Mononuclear cell (primary cell): Measurements from ENCODE around the gene UBE3A. TPM values are rescaled to one million over a fixed set of nuclear protein-coding genes. Genes with fewer than 3 reads are reported as not detected.
"Not testable (repeated sequence)": the region's sequence is repeated elsewhere in the genome, so short reads cannot be mapped to it uniquely, and the experiment has no call there.

ENCODE experiments used
- H3K27me3 ChIP-seq: 2 replicates; pipeline ENCODE4 v1.6.0; 2011; ENCODE audit warnings: low read length, control low read depth; ENCODE audit not compliant: insufficient read depth
- H3K4me1 ChIP-seq: 2 replicates; pipeline ENCODE4 v1.5.1; 2011; ENCODE audit warnings: mild to moderate bottlenecking, low read length, control low read depth; ENCODE audit not compliant: insufficient read depth
- H3K4me3 ChIP-seq: 2 replicates; pipeline ENCODE4 v1.5.1; 2011; ENCODE audit warnings: mild to moderate bottlenecking, low read length, moderate library complexity
- H3K9me3 ChIP-seq: 2 replicates; pipeline ENCODE4 v1.5.1; 2011; ENCODE audit warnings: low read depth, mild to moderate bottlenecking, control low read depth, low read length
- total RNA-seq: library from RNA; depleted of rRNA; stranded (reverse); fragments of >200 nt; gene quantifications from one replicate; pipeline ENCODE4 v1.2.3, GENCODE V29; 2012

UBE3A gene
- total RNA-seq, 1 donor, result 150 TPM

DNA sequence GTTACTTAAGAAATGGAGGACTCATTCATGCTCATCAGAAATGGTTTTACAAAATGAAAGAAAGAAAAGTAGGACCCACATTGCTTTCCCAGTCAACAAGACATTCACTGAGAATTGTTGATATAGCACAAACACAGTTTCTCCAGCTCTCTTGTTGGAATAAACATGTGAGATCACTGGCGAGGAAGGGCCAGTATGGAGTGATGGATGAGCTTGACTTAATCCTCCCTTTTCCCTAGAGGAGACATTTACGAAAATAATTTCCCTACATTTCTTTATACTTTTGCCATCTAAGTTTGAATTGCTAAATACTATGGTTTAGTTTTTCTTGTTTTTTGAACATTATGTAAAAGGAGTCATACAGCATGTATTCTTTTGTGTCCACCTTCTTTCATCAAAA lies 15.9 kb upstream of the UBE3A start:
- no peaks in the 10 kb centered on the region for H3K27me3 ChIP-seq
- no peak overlapping the region for H3K4me3 ChIP-seq
- H3K4me1 ChIP-seq, result no peaks in the 10 kb centered on the region
- H3K9me3 ChIP-seq, result peaks cover 11% of the 10 kb centered on the region

DNA sequence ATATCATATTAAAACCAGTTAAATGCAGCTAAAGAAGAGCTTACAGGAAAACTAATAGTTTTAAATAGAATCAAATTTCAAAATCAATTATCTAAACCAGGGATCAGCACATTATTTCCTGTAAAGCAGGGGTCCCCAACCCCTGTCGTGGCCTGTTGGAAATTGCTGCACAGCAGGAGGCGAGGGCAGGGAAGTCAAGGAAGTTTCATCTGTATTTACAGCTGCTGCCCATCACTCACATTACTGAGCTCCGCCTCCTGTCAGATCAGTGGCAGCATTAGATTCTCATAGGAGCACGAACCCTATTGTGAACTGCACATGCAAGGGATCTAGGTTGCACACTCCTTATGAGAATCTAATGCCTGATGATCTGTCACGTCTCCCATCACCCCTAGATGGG lies 14.4 kb upstream of the UBE3A start:
- H3K4me1 ChIP-seq, H3K27me3 ChIP-seq, H3K4me3 ChIP-seq: not testable (repeated sequence)
- H3K9me3 ChIP-seq, result peaks cover 11% of the 10 kb centered on the region

DNA sequence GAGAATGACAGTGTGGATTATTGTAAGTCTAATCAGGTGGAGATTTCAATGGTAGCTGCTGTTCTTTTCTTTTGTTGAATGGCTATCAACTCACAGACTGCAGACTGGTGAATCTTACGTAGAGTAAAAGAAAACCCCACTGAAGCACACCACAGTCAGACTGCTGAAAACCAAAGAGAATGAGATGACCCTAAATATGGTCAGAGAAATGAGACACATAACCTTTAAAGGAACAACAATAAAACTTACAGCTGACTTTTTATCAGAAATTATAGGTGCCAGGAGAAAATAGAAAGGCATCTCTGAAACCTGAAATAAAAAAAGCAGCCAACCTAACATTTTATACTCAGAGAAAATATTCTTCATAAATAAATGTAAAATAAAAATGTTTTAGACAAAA lies 12.7 kb upstream of the UBE3A start:
- no peaks in the 10 kb centered on the region for H3K4me1 ChIP-seq
- H3K27me3 ChIP-seq, result no peaks in the 10 kb centered on the region
- no peak overlapping the region for H3K4me3 ChIP-seq
- H3K9me3 ChIP-seq, result peaks cover 11% of the 10 kb centered on the region

DNA sequence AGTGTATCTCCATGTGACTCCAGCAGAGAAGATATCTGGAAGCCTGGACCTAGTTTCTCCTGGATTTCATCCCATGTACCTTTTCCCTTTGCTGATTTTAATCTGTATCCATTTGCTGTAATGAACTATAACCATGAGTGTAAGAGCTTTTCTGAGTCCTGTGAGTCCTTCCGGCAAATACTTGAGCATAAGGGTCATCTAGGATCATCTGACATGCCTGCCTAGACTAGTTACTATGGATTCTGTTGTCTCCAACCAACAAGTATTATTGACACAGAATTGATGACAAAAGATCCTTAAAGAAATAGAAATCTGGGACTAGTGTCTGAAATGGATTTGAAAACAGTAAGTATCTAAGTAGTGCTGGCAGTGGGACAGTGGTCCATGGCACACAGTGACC lies 11.3 kb upstream of the UBE3A start:
- no peaks in the 10 kb centered on the region for H3K27me3 ChIP-seq
- peaks cover 11% of the 10 kb centered on the region for H3K9me3 ChIP-seq
- H3K4me3 ChIP-seq, result no peak overlapping the region
- H3K4me1 ChIP-seq, result no peaks in the 10 kb centered on the region

DNA sequence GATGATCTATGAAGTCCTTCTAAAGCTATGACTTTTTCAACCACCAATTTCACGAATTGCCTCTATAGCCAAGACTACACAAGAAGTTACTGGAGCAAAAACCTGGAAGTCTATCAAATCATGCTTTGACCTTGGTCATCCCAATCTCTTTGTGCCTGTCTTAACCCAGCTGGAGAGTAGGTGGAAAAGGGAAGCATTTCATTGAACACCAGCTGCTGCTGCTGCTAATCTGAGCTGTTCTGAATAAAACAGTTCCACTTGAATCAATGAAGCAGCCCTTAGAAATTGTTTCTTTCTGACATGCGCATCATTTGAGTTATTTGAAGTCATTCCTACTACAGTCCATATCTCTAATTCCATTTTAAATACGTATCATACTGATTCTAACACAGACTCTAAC lies 7.3 kb upstream of the UBE3A start:
- peaks cover 6% of the 10 kb centered on the region for H3K9me3 ChIP-seq
- no peak overlapping the region for H3K4me3 ChIP-seq
- H3K27me3 ChIP-seq, result no peaks in the 10 kb centered on the region
- no peaks in the 10 kb centered on the region for H3K4me1 ChIP-seq

DNA sequence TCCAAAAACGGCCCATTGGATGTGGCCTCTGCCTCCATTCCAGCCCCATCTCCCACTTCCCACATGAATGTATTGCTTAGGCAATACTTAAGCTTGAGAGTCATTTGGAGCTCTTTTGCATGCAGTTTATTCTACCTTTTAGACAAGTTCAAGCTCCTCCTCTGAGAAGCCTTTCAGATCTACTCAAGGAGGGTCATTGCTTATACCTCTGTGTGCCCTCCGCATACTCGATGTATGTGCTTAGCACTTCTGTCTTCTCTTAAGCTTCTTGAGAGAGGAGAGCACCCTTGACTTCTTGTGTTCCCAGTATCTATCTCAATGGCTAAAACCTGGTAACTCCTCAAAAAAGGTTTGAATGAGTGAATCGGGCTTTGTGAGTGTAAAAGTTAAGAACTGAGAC lies 6.6 kb upstream of the UBE3A start:
- Histone ChIP-seq H3K27me3 (no peaks in the 10 kb centered on the region), H3K4me3 (no peak overlapping the region), H3K4me1 (no peaks in the 10 kb centered on the region), H3K9me3 (no peaks in the 10 kb centered on the region)

DNA sequence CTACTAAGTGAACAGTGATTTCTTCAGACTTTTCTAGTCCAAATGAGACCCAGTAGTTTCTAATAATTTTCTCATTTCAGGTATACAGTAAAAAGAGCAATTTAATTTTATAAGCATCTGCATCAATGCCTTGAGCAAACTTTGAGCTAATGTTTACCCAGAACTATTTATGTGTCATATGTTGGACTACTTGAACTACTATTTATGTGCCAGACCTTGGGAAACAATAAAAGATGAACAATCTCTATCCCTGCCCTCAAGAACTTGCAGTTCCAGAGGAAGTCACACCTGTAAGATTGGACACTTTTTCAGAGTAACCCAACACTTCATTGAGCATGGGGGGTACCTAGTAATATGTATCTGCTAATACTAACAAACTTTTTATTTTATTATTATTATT lies 2.3 kb upstream of the UBE3A start:
- no peaks in the 10 kb centered on the region for H3K27me3 ChIP-seq

DNA sequence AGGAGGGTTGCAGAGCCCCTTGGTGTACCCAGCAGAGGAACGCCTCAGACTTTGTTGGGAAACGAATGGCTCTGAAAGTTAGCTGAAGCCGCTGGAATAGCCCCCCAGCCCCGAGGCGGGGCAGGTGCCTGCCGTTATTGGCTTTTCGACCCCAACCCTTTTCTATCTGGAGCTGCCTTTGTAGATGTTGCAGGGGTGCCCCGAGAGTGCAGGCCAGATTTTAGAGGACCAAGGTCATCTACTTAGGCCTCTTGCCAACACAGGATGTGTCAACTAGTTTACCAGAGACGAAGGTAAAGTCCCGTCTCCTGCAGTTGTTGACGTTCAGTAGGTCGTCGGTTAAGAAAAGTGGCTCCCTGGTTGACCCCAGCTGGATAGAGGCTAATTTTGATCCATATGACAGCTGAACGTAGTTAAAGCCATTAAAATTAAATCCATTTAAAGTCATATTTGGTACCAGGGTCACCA lies 579 bp upstream of the UBE3A start:
- peak overlapping the region; percentile 85 for H3K4me3 ChIP-seq
- no peaks in the 10 kb centered on the region for H3K27me3 ChIP-seq
- no peaks in the 10 kb centered on the region for H3K9me3 ChIP-seq
- H3K4me1 ChIP-seq, result peaks cover 18% of the 10 kb centered on the region

More for the DNA sequence above, 2.3 kb upstream of the UBE3A start:
- Histone ChIP-seq H3K4me3 (no peak overlapping the region), H3K9me3 (no peaks in the 10 kb centered on the region), H3K4me1 (peaks cover 18% of the 10 kb centered on the region)

DNA sequence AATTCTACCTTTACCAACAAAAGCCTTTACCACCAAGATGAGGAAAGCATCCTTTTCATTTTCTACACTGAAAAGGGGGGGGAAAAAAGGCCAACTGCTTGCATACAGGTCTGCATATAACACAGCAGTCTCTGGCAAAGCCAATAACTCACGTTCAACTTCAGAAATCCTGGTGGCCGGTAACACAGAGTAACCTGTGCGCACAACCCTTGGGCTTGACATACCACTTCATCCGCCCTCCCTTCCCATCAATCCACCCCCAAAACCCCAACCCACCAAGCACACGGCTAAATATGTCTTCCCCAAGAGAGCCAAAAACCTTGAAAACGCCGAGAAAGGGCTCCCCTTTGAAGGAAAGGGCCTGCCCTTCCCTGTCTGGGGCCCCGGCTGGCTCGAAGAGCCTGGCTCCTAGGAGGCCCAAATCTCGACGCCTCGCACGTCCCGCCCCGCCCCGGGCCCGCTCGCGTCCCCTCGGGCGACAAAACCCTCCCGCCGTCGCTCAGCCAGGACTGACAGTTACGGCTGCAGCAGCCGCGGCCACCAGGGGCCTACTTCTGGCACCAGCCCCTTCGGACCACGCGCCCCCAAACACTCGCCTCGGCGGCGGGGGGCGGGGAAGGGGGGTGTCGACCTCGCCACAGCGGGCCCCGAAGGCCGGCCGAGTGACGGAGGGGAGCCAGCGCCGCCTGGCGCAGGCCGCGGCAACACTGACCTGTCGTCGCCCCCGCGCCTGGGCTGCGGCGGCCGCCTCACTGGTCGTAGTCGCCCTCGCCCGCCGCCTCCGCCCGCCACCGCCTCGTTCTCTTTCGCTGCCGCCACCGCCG lies 835 bp downstream of the UBE3A start:
- H3K9me3 ChIP-seq, result no peaks in the 10 kb centered on the region
- peak overlapping the region; percentile 85 for H3K4me3 ChIP-seq
- H3K4me1 ChIP-seq, result peaks cover 26% of the 10 kb centered on the region
- no peaks in the 10 kb centered on the region for H3K27me3 ChIP-seq

DNA sequence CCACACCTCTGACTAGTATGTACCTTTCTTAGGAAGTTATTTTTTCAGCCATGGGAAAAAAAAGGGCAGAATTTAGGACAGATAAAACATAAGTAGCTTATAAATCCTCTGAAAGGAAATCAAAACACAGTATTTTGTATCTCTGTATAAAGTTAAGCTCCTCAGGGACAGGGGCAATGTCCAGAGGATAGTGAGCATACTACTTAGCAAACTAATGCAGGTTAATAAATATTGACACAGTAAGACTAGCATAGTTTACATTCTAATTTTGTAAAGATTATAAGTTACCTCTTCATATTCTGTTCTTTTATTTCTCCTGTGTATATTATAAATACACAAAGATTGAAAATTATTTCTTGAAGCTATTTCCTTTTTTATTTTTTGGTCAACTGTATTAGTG lies 2.1 kb downstream of the UBE3A start:
- Histone ChIP-seq H3K4me1 (peaks cover 26% of the 10 kb centered on the region), H3K27me3 (no peaks in the 10 kb centered on the region), H3K4me3 (no peak overlapping the region), H3K9me3 (no peaks in the 10 kb centered on the region)

DNA sequence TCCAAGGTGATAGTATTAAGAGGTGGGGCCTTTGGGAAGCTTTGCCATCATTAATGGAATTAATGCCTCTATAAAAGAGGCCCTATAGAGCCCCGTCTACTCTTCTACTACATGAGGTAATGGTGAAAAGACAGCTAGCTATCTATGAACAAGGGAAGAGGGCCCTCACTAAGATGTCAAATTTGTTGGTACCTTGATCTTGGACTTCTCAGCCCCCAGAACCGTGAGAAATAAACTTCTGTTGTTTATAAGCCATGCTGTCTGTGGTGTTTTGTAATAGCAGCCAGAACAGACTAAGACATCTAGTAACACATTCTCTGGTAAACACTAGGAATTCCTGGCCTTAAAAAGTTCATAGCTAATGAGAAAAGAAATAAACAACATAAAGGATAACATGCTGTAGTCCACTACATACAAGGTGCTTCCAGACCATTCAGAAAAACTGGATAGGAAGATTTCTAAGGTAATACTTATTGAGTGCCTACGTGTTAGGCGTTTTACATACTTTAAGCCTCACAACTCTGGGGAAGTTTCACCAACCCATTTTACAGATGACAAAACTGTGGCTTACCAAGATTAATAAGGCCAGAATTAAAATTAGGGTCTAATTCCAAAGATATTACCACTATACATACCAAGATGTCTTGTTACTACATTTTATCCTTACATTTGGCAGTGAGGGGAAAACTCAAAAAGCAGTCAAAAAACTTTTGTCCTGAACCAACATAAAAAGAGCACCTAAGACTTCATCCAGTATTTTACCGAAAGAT lies 3.2 kb downstream of the UBE3A start:
- peaks cover 26% of the 10 kb centered on the region for H3K4me1 ChIP-seq
- H3K27me3 ChIP-seq, result no peaks in the 10 kb centered on the region
- no peaks in the 10 kb centered on the region for H3K9me3 ChIP-seq
- no peak overlapping the region for H3K4me3 ChIP-seq

DNA sequence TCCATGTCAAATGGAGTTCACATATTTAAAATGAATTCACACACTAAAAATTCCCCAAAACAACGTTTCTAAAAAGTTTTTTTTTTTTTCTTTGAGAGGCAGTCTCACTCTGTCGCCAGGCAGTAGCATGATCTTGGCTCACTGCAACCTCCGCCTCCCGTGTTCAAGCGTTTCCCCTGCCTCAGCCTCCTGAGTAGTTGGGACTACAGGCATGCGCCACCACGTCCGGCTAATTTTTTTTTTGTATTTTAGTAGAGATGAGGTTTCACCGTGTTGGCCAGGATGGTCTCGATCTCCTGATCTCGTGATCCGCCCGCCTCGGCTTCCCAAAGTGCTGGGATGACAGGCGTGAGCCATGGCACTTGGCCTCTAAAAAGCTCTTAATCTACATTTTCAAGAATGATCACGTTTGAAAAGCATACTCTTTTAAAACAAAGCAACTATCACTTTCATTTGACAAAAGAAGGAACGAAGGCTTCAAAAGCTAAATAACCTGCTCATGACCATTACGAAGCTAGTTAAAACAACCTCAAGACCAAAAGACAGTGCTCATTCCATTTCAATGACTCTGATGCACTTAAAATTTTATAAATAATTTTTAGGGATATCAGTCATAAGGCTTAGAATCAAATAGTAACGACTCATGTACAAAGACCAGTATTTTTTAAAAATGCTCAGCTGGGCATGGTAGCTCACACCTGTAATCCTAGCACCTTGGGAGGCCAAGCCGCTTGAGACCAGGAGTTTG lies 5.5 kb downstream of the UBE3A start:
- no peak overlapping the region for H3K4me3 ChIP-seq
- H3K4me1 ChIP-seq, result peaks cover 26% of the 10 kb centered on the region
- H3K9me3 ChIP-seq, result no peaks in the 10 kb centered on the region
- no peaks in the 10 kb centered on the region for H3K27me3 ChIP-seq

DNA sequence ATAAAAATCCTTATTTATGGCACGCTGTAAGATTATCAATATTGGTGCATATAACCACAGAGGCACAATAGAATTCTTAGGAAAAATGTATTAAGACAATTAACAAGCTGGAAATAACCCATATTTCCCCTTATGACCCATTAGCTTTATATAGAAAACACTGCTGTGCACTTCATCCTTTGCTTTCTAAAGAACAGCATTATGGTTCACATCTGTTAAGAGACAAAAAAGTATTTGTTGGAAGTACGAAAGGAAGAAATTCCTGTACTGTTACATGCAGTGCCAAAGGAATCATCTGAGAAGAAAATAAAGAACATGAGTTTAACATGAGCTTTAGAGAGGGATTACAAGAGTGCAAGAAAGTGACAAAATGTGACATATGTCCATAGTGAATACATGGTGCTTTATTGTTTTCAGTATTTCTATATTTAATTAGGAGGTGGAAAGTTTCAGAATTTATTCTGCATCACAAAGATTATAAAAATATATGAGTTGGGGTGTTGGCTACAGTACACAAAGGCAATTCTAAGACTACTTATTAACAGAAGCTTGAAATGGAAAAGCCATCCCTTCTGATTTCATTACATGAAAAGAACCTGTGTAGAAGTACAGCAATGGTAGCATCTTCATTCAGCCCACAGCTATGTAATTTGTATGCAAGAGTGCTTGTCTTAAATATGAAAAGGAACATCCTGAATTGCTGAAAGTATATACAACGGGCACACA lies 6.8 kb downstream of the UBE3A start:
- Histone ChIP-seq H3K27me3 (no peaks in the 10 kb centered on the region), H3K4me1 (peaks cover 19% of the 10 kb centered on the region)

DNA sequence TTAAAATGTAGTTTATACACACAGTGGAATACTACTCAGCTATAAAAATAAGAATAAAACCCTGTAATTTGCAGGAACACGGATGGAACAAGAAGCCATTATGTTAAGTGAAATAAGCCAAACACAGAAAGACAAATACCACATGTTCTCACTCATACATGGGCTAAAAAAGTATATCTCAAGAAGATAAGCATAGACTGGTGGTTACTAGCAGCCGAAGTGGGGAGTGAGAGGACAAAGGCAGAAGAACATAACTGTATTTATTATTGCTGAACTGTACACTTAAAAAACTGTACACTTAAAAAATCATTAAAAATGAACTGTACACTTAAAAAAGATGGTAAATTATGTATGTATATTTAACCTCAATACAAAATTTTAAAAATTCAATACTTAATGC lies 11.0 kb downstream of the UBE3A start:
- no peaks in the 10 kb centered on the region for H3K27me3 ChIP-seq
- H3K9me3 ChIP-seq, result no peaks in the 10 kb centered on the region
- H3K4me1 ChIP-seq, result peaks cover 8% of the 10 kb centered on the region
- no peak overlapping the region for H3K4me3 ChIP-seq

More for the DNA sequence above, 6.8 kb downstream of the UBE3A start:
- Histone ChIP-seq H3K4me3 (no peak overlapping the region), H3K9me3 (no peaks in the 10 kb centered on the region)
